ENCODE results near the gene TAX1BP3. TPM values are rescaled to one million over a fixed set of nuclear protein-coding genes. Genes with fewer than 3 reads are reported as not detected.

TAX1BP3 gene
- total and polyA plus RNA-seq, 2 donors (not counting 1 experiment from before 2014, with no cell fraction given) = 121 to 141 TPM

DNA sequence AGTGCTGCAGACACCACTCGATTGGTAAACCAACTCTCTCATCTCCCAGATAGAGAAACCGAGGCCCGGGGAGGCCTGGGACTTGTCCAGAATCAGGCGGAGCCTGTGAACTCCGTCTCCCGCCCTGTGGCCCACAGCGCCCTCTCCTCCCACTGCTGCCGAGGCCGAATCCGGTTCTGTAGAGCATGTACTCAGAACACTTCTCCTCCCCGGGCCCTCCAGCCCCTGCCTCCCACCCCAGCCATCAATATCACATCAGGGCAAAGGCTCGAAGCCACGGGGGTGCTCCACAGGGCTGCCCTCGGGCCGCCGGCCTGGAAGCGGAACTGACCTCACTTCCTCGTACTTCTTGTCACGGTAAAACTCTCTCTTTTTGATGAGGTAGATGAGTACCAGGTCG, 13.2 kb upstream of the TAX1BP3 start:
- no peak overlapping the region for H3K27ac ChIP-seq (ENCODE audit: insufficient read depth, low read length)
- TF ChIP-seq, protein P1, sequence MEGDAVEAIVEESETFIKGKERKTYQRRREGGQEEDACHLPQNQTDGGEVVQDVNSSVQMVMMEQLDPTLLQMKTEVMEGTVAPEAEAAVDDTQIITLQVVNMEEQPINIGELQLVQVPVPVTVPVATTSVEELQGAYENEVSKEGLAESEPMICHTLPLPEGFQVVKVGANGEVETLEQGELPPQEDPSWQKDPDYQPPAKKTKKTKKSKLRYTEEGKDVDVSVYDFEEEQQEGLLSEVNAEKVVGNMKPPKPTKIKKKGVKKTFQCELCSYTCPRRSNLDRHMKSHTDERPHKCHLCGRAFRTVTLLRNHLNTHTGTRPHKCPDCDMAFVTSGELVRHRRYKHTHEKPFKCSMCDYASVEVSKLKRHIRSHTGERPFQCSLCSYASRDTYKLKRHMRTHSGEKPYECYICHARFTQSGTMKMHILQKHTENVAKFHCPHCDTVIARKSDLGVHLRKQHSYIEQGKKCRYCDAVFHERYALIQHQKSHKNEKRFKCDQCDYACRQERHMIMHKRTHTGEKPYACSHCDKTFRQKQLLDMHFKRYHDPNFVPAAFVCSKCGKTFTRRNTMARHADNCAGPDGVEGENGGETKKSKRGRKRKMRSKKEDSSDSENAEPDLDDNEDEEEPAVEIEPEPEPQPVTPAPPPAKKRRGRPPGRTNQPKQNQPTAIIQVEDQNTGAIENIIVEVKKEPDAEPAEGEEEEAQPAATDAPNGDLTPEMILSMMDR (conservative IDR thresholded peaks at IDR 0.05 in 1 of 2, IDR thresholded peaks at IDR 0.05 in 1 of 2; ENCODE audit: low read depth in 1 of 2, low read length in 2 of 2) = no peak
- TF ChIP-seq EZH2 (IDR thresholded peaks at IDR 0.05; ENCODE audit: low read length, missing control alignments) = no peak
- no peaks in the 10 kb centered on the region for H3K36me3 ChIP-seq (ENCODE audit: control insufficient read depth, insufficient read depth, low read length)
- H3K27me3 ChIP-seq (ENCODE audit: control insufficient read depth, insufficient read depth, low read length) = no peaks in the 10 kb centered on the region
- H3K4me2 ChIP-seq (ENCODE audit: extremely low read depth, insufficient read depth, low read length) = no peak overlapping the region
- H4K20me1 ChIP-seq (ENCODE audit: control insufficient read depth, extremely low read depth, insufficient read depth, low read length) = no peaks in the 10 kb centered on the region
- no peak overlapping the region for H3K4me3 ChIP-seq (replicated peaks in 1 of 4; ENCODE audit: control extremely low read depth in 1 of 4, insufficient read depth in 1 of 4, low read depth in 3 of 4, low read length in 4 of 4)
- no peak for DNase-seq (ENCODE audit: low read depth in 2 of 2)
- no peaks in the 10 kb centered on the region for H3K79me2 ChIP-seq (ENCODE audit: control insufficient read depth, insufficient read depth, low read length)
- H3K9me3 ChIP-seq (ENCODE audit: control insufficient read depth, insufficient read depth, low read depth, low read length) = no peaks in the 10 kb centered on the region
- no peaks in the 10 kb centered on the region for H3K4me1 ChIP-seq (ENCODE audit: control insufficient read depth, extremely low read depth, insufficient read depth, low read length)
- no peak overlapping the region for H3K9ac ChIP-seq (ENCODE audit: insufficient read depth, low read length)
- no peak overlapping the region for H2AFZ ChIP-seq (ENCODE audit: low read length)

DNA sequence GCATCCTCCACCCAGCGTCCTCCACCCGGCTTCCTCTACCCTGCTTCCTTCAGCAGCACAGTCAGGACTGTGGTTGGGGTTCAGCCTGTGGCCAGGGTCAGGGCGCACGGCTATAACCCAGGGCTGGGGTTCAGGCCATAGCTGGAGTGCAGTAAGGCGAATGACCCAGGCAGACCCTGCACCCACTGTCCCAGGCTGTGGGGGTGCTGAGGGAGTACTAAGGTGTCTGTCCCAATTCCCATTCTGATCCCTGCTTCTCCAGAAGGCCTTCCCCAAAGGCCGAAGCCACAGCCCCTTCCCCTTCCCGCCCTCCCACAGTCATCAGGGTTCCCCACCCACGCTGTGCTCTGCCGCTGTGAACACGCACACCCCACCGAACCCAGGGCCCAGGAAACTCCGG, 12.7 kb upstream of the TAX1BP3 start:
- no peak overlapping the region for H3K4me2 ChIP-seq (ENCODE audit: extremely low read depth, insufficient read depth, low read length)
- no peaks in the 10 kb centered on the region for H3K27me3 ChIP-seq (ENCODE audit: control insufficient read depth, insufficient read depth, low read length)
- TF ChIP-seq EZH2 (IDR thresholded peaks at IDR 0.05; ENCODE audit: low read length, missing control alignments) = no peak
- TF ChIP-seq, protein P1 (conservative IDR thresholded peaks at IDR 0.05 in 1 of 2, IDR thresholded peaks at IDR 0.05 in 1 of 2; ENCODE audit: low read depth in 1 of 2, low read length in 2 of 2) = no peak
- no peak overlapping the region for H3K9ac ChIP-seq (ENCODE audit: insufficient read depth, low read length)
- H3K4me1 ChIP-seq (ENCODE audit: control insufficient read depth, extremely low read depth, insufficient read depth, low read length) = no peaks in the 10 kb centered on the region
- no peaks in the 10 kb centered on the region for H3K79me2 ChIP-seq (ENCODE audit: control insufficient read depth, insufficient read depth, low read length)
- no peak for DNase-seq (ENCODE audit: low read depth in 2 of 2)
- no peaks in the 10 kb centered on the region for H4K20me1 ChIP-seq (ENCODE audit: control insufficient read depth, extremely low read depth, insufficient read depth, low read length)
- H2AFZ ChIP-seq (ENCODE audit: low read length) = no peak overlapping the region
- H3K36me3 ChIP-seq (ENCODE audit: control insufficient read depth, insufficient read depth, low read length) = no peaks in the 10 kb centered on the region
- H3K4me3 ChIP-seq (replicated peaks in 1 of 4; ENCODE audit: control extremely low read depth in 1 of 4, insufficient read depth in 1 of 4, low read depth in 3 of 4, low read length in 4 of 4) = no peak overlapping the region
- H3K9me3 ChIP-seq (ENCODE audit: control insufficient read depth, insufficient read depth, low read depth, low read length) = no peaks in the 10 kb centered on the region
- H3K27ac ChIP-seq (ENCODE audit: insufficient read depth, low read length) = no peak overlapping the region

DNA sequence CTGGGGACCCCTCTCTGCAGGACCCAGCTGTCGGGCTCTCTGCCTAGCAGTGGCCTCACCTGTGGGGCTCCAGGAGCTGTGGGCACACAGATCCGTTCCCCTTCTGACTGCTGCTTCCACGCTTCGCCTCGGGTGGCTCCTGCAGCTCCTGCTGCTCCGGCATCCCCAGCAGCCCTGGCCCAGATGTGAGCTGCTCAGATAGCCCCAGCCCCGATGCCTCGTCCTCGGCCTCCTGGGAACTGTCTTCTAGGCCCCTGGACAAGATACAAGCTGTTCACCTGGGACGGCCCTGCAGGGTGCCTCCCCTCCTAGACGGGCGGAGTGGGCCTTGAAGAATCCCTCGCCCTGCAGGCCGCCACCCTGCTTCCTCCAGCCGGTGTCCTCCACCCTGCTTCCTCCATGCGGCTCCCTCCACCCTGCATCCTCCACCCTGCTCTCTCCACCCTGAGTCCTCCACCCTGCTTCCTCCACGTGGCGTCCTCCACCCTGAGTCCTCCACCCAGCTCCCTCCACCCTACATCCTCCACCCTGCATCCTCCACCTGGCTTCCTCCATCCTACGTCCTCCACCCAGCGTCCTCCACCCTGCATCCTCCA, 11.3 kb upstream of the TAX1BP3 start:
- TF ChIP-seq, protein P1 (conservative IDR thresholded peaks at IDR 0.05 in 1 of 2, IDR thresholded peaks at IDR 0.05 in 1 of 2; ENCODE audit: low read depth in 1 of 2, low read length in 2 of 2) = no peak
- TF ChIP-seq EZH2 (IDR thresholded peaks at IDR 0.05; ENCODE audit: low read length, missing control alignments) = no peak

More for the DNA sequence above, 11.3 kb upstream of the TAX1BP3 start:
- no peak for DNase-seq (ENCODE audit: low read depth in 2 of 2)
- Histone ChIP-seq H3K36me3 (ENCODE audit: control insufficient read depth, insufficient read depth, low read length) (no peaks in the 10 kb centered on the region), H3K4me1 (ENCODE audit: control insufficient read depth, extremely low read depth, insufficient read depth, low read length) (no peaks in the 10 kb centered on the region), H2AFZ (ENCODE audit: low read length) (no peak overlapping the region), H3K9me3 (ENCODE audit: control insufficient read depth, insufficient read depth, low read depth, low read length) (no peaks in the 10 kb centered on the region), H3K9ac (ENCODE audit: insufficient read depth, low read length) (no peak overlapping the region), H3K27me3 (ENCODE audit: control insufficient read depth, insufficient read depth, low read length) (no peaks in the 10 kb centered on the region), H3K79me2 (ENCODE audit: control insufficient read depth, insufficient read depth, low read length) (no peaks in the 10 kb centered on the region), H3K4me2 (ENCODE audit: extremely low read depth, insufficient read depth, low read length) (no peak overlapping the region), H4K20me1 (ENCODE audit: control insufficient read depth, extremely low read depth, insufficient read depth, low read length) (no peaks in the 10 kb centered on the region), H3K4me3 (replicated peaks in 1 of 4; ENCODE audit: control extremely low read depth in 1 of 4, insufficient read depth in 1 of 4, low read depth in 3 of 4, low read length in 4 of 4) (no peak overlapping the region), H3K27ac (ENCODE audit: insufficient read depth, low read length) (no peak overlapping the region)
